Femur (tissue), 1 donor: ENCODE measurements around the gene PAQR4.

Experiments used
- DNase-seq: peaks from one replicate; pipeline ENCODE4 v3.0.0-alpha.2; 2017

PAQR4 gene

DNA sequence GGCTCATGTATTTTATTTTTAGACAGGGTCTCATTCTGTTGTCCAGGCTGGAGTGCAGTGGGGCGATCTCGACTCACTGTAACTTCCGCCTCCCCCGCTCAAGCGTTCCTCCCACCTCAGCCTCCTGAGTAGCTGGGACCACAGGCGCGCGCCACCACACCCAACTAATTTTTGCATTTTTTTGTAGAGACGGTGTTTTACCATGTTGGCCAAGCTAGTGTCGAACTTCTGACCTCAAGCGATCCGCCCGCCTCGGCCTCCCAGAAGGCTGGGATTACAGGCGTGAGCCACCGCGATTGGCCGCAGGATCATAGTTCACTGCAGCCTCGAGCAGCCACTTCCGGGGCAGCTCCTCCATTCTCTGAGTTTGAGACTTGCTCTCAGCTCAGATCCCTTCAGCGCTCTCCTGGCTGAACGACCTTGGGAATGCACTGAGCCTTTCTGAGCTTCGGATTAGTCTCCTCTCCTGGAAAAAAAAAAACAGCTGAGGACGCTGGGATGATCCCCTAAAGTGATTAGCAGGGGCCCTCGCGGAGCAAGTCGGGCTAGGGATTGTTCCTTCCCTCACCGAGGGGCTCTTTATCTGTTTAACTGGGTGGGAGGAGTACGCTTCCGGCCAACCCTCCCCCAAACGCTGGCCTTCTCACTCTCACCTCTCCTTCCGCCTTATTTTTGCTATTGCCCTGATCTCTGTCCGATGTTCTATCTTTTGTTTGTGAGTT is 12.2 kb downstream of the PAQR4 start:
- DNase-seq = no peak

GRCh38 chr16:2981899-2982250 is 12.7 kb downstream of the PAQR4 start:
- DNase-seq = no peak

DNA sequence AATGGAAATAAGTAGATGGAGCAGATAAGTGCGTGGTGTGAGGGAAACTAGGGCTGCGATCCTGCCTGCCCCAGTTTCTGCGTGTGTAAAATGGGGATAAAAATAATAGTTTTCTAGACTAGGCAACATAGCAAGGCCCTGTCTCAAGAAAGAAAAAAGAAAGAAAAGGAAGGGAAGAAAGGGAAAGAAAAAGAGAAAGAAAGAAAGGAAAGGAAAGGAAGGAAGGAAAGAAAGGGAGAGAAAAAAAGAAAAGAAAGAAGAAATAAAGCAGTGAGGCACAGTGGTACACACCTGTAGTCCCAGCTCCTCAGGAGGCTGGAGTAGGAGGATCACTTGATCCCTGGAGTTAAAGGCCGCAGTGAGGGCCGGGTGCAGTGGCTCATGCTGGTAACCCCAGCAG is 13.3 kb downstream of the PAQR4 start:
- DNase-seq = no peak

- DNase-seq = peak; percentile 89
Measured at GRCh38 chr16:2983706-2984136, 14.6 kb downstream of the PAQR4 start.

GRCh38 chr16:2985462-2985861 is 16.3 kb downstream of the PAQR4 start:
- DNase-seq = peak; percentile 87

- DNase-seq = no peak
Measured at GRCh38 chr16:2985893-2986355, 16.8 kb downstream of the PAQR4 start.

GRCh38 chr16:2986623-2987188 is 17.6 kb downstream of the PAQR4 start:
- DNase-seq = no peak

- DNase-seq = no peak
Measured at GRCh38 chr16:2987286-2987685, 18.1 kb downstream of the PAQR4 start.

- peak; percentile 74 for DNase-seq
Measured at GRCh38 chr16:2987833-2988232, 18.7 kb downstream of the PAQR4 start.

DNA sequence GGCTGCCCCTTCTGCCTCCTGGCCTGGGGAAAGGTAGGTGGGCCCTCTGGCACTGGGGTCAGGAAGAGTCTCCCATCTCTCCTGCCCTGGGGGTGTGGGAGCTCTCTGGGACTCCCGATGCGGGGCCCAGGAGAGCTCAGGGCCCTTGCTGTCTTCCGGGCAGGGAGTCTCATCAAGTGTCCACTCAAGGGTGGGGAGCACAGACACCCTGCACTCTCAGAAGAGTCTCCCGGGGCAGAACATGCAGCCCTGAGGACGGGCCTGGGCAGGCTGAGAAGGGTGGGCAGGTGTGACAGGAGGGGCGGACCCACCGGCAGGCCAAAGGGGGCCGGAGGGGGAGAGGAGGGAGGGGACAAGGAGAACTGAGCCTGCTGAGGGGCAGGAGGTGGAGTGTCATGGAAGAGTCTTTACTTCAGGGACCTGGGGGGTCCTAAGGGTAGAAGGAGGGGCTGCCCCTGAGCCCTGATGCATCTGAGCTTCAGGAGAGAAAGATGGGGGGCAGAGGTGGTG is 19.5 kb downstream of the PAQR4 start:
- no peak for DNase-seq

DNA sequence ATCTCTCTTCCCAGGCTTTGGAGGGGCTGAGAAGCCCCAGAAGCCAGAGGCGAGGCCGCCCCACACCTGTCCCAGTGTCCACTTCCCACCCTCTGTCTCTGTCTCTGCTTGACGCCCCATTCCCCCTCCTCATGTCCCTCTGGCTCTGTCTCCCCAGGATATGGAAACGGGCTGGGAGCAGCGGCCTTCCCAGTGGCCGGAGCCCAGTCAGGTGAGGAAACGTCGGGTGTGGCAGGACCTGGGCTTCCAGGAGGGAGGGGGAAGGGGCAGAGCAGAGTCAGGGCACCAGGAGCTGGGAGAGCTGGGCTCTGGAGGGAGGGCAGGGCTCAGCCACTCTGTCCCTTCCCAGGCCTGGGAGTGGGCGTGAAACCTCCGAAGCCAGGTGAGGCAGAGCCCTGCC is 21.7 kb downstream of the PAQR4 start:
- no peak for DNase-seq

- no peak for DNase-seq
Measured at GRCh38 chr16:2991566-2992261, 22.6 kb downstream of the PAQR4 start.

- no peak for DNase-seq
Measured at GRCh38 chr16:2992383-2993081, 23.4 kb downstream of the PAQR4 start.

- no peak for DNase-seq
Measured at GRCh38 chr16:2996298-2996697, 27.1 kb downstream of the PAQR4 start.

DNA sequence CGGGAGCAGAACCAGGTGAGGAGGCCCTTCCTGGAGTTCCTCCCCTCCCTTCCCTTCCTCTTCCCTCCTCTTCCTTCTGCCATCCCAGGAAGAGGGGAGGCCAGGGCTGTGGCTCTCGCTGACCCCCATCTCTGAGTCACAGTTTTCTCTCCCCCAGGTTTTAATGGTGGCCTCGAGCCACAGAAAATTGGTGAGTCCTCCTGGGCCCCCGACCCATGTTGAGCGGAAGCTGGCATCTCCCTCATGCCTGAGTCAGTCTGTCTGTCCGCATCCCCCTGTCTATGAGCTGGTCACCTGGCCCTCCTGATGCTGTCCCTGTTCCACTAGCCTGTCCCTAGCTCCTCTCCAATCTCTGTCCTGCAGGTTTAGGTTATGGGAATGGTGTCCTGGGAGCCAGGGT is 30.8 kb downstream of the PAQR4 start:
- no peak for DNase-seq

DNA sequence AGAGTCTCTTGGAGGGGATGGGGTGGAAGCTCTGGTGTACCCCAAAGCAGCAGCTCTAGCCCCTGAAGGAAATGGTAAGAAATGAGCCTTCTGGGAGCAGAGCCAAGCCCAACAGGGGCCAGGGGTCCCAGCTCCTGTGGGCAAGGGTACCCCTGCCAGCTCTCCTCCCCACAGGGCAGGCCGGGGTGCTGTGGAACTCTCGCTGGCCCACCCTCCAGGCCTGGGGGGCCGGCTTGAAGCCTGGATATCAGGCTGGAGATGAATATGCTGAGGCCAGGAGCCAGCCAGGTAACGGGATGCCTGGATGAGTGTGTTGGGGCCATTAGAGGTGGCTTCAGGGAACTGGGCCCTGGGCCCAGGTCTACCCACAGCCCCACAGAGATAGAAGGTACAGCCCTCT is 31.4 kb downstream of the PAQR4 start:
- no peak for DNase-seq

DNA sequence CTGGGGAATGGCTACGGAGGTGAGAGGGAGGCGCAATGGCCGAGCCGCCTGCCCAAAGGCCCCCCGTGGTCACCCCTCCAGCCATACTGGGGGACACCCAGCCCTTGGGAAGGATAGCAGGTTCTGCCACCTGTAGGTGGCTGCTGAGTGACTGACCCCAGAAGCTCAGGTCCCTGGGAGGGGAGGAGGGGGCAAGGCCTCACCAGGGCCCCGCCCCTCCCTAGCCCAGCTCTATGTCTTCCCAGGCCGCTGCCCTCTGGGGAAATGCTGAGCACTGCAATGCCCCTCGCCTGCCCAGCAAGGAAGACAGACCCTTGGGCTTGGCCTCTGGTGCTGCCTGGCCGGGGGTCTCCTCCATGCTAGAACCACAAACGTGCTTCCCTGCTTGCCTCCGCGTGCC is 32.2 kb downstream of the PAQR4 start:
- DNase-seq = no peak

DNA sequence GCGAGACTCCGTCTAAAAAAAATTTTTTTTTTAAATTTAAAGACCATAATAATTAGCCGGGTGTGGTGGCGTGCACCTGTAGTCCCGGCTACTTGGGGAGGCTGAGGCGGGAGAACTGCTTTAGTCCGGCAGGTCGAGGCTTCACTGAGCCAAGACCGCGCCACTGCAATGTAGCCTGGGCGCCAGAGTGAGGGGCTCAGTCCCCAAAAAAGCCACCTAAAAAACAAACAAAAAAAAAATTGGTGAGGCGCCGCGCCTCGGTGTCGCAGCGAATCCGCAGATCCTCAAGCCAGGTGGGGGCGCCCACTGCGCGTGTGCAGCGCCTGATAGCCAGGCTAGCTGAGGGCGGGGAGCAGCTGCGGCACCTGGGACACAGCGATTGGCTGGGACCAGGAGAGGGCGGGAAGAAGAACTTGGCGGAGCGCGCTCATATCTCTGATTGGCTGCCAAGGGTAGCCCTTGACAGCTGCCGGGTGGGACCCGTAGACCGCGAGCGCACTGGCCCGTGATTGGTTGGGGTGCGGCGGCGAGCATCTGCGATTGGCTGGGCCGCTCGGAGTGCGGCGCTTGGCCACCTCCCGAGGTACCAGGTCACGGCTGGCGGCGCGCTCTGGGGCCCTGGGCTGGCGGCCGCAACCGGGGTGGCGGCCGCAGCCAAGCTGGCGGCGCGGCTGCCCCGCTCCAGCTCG is 34.6 kb downstream of the PAQR4 start:
- DNase-seq = peak; percentile 98

DNA sequence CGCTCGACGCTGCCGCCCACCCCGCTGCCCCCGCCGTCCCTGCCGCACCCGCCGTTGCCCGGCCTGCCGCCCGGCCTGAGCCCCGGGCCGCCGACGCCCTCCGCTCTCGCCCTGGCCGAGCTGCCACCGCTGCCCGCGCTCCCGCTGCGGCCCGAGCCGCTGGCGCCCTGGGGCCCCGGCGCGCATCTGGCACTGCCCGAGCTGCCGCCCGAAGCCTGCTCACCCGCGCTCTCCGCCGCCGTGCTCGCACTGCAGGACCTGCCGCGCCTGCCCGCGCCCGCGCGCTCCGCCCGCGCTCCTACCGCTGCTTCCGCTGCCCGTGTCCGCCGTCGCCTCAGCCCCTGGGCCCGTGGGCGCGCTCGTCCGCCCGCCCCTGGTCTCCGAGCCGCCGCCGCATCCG is 35.2 kb downstream of the PAQR4 start:
- DNase-seq = no peak

GRCh38 chr16:3004781-3005284 is 35.7 kb downstream of the PAQR4 start:
- DNase-seq = no peak

- DNase-seq = no peak
Measured at GRCh38 chr16:3007059-3007956, 38.2 kb downstream of the PAQR4 start.
